Natural killer cell treated with Interleukin-12 subunit alpha and Interleukin-12 subunit beta and Interleukin-15 and Interleukin-18, amount 100 ng/mL, for 72 hours (primary cell): ENCODE measurements around the gene SARM1. TPM values are rescaled to one million over a fixed set of nuclear protein-coding genes. Genes with fewer than 3 reads are reported as not detected.

ENCODE experiments used
- ATAC-seq, 2 donors: fragments of 150-1000 bp; cut with Tn5 transposase in 1 of 2; sonication (Bioruptor Pico), chemical (Tn5 transposase) in 1 of 2; 2 replicates each; pipeline ENCODE4 v1.10.0; 2021
- DNase-seq: peaks from one replicate; pipeline ENCODE4 v3.0.0; 2022; ENCODE audit warnings: low spot score
- H3K27ac Mint-ChIP-seq, 2 donors: 1 replicate in 1 of 2; 2 replicates in 1 of 2; pipeline ENCODE4 v1.8.0; 2022; ENCODE audit warnings: mixed read lengths in 2 of 2, mild to moderate bottlenecking in 1 of 2, moderate library complexity in 1 of 2
- H3K27me3 Mint-ChIP-seq, 2 donors: 1 replicate in 1 of 2; 2 replicates in 1 of 2; pipeline ENCODE4 v1.8.0; 2022; ENCODE audit warnings: mixed read lengths in 2 of 2
- H3K36me3 Mint-ChIP-seq: one replicate; pipeline ENCODE4 v1.8.0; 2022; ENCODE audit warnings: mixed read lengths
- H3K4me1 Mint-ChIP-seq, 2 donors: 1 replicate in 1 of 2; 2 replicates in 1 of 2; pipeline ENCODE4 v1.8.0; 2022; ENCODE audit warnings: low read depth in 2 of 2, mixed read lengths in 2 of 2, mild to moderate bottlenecking in 1 of 2
- H3K4me3 Mint-ChIP-seq: one replicate; pipeline ENCODE4 v1.8.0; 2022; ENCODE audit warnings: mixed read lengths
- H3K9me3 Mint-ChIP-seq: 2 replicates; pipeline ENCODE4 v1.8.0; 2022; ENCODE audit warnings: mixed read lengths
- total RNA-seq, 2 donors: library from RNA; stranded (reverse); gene quantifications; one replicate each; pipeline ENCODE4 v1.2.3, GENCODE V29; 2022

The SARM1 gene
- total RNA-seq, 2 donors from 2014 or later: 29.4 to 46.2 TPM

DNA sequence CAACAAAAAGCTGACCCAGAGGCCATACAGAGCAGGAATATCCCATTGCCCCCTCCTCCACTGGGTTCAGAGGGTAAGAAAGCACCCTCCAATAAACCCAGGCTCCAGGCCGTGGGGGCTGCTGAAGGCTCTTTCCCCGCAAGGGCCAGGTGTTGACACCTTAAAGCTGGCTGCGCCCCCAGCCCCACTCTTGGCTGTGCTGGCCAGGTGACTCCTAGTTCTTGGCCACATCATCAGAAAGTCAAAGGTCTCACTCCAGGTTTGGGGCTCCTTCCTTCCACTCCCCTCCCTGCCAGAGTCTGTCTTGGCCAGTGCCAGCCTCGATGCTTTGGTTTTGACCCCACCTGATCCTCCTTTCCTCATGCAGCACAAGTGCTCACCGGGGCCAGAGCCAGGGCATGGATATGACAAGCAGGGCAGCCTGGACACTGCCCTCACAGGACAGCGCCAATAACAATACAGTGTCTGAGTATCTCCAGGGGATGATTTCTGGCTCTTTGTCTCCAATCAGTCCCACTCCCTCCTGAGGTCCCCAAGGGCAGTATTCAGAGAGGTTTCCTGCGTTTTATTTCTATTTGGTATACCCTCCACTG lies 26.3 kb downstream of the SARM1 start:
- no peak for ATAC-seq
- H3K9me3 Mint-ChIP-seq: no peaks in the 10 kb centered on the region
- no peaks in the 10 kb centered on the region for H3K36me3 Mint-ChIP-seq
- H3K4me3 Mint-ChIP-seq: no peak overlapping the region
- H3K27ac Mint-ChIP-seq: peak overlapping the region in 1 of 2 donors; percentile 33
- DNase-seq: no peak
- H3K27me3 Mint-ChIP-seq: no peaks in the 10 kb centered on the region
- peaks cover 0 to 4% of the 10 kb centered on the region in 2 donors for H3K4me1 Mint-ChIP-seq

- no peaks in the 10 kb centered on the region for H3K27me3 Mint-ChIP-seq
- no peak overlapping the region for H3K4me3 Mint-ChIP-seq
- peak overlapping the region in 1 of 2 donors; percentile 33 for H3K27ac Mint-ChIP-seq
- DNase-seq (no peak), ATAC-seq (no peak)
- H3K4me1 Mint-ChIP-seq: peaks cover 0 to 4% of the 10 kb centered on the region in 2 donors
- H3K9me3 Mint-ChIP-seq: no peaks in the 10 kb centered on the region
- no peaks in the 10 kb centered on the region for H3K36me3 Mint-ChIP-seq
Measured at GRCh38 chr17:28398280-28398981, 26.9 kb downstream of the SARM1 start.

- no peaks in the 10 kb centered on the region for H3K9me3 Mint-ChIP-seq
- H3K4me3 Mint-ChIP-seq: no peak overlapping the region
- no peaks in the 10 kb centered on the region for H3K4me1 Mint-ChIP-seq
- no peaks in the 10 kb centered on the region for H3K27me3 Mint-ChIP-seq
- ATAC-seq: no peak
- H3K27ac Mint-ChIP-seq: no peak overlapping the region
- no peak for DNase-seq
- no peaks in the 10 kb centered on the region for H3K36me3 Mint-ChIP-seq
Measured at GRCh38 chr17:28399808-28400207, 28.3 kb downstream of the SARM1 start.

DNA sequence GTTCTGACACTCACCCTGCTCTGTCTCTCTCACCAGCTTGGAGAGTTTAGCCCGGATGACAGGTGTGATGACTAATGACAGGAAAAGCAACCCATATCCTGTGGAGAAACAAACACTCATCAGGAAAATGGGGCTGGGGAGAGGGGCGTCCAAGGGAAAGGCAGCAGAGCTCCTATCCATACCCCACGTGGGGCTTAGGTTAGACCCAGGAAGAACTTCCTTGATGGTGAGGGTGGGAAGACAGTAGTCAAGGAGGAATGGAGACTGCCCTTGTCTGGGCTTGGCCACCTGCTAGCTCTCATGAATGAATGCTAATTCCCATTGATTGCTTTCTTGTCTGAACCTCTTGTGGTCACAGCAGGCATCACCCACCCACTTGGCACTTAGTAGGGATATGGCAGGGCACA lies 30.7 kb downstream of the SARM1 start:
- ATAC-seq (no peak), DNase-seq (peak; percentile 37)
- Mint-ChIP-seq H3K4me1 (peaks cover 0 to 3% of the 10 kb centered on the region in 2 donors), H3K4me3 (no peak overlapping the region), H3K36me3 (no peaks in the 10 kb centered on the region), H3K27me3 (no peaks in the 10 kb centered on the region), H3K9me3 (no peaks in the 10 kb centered on the region), H3K27ac (no peak overlapping the region)

GRCh38 chr17:28402844-28403243 lies 31.4 kb downstream of the SARM1 start:
- H3K4me3 Mint-ChIP-seq: no peak overlapping the region
- no peak overlapping the region for H3K27ac Mint-ChIP-seq
- ATAC-seq (no peak), DNase-seq (peak; percentile 34)
- H3K4me1 Mint-ChIP-seq: peaks cover 0 to 3% of the 10 kb centered on the region in 2 donors
- H3K27me3 Mint-ChIP-seq: no peaks in the 10 kb centered on the region
- no peaks in the 10 kb centered on the region for H3K36me3 Mint-ChIP-seq
- H3K9me3 Mint-ChIP-seq: no peaks in the 10 kb centered on the region

GRCh38 chr17:28404007-28404406 lies 32.5 kb downstream of the SARM1 start:
- Mint-ChIP-seq H3K27ac (no peak overlapping the region), H3K36me3 (no peaks in the 10 kb centered on the region), H3K4me1 (peaks cover 0 to 3% of the 10 kb centered on the region in 2 donors), H3K27me3 (peaks cover 7% of the 10 kb centered on the region in 2 donors), H3K9me3 (no peaks in the 10 kb centered on the region), H3K4me3 (peak overlapping the region; percentile 43)
- DNase-seq: no peak
- no peak for ATAC-seq

- Mint-ChIP-seq H3K9me3 (no peaks in the 10 kb centered on the region), H3K27me3 (peaks cover 7 to 8% of the 10 kb centered on the region in 2 donors), H3K27ac (no peak overlapping the region), H3K4me1 (peaks cover 0 to 3% of the 10 kb centered on the region in 2 donors), H3K4me3 (peak overlapping the region; percentile 43), H3K36me3 (no peaks in the 10 kb centered on the region)
- no peak for DNase-seq
- ATAC-seq: no peak
Measured at GRCh38 chr17:28404461-28404811, 32.9 kb downstream of the SARM1 start.

GRCh38 chr17:28404812-28405570 lies 33.5 kb downstream of the SARM1 start:
- H3K4me1 Mint-ChIP-seq: peaks cover 0 to 3% of the 10 kb centered on the region in 2 donors
- ATAC-seq: no peak
- H3K4me3 Mint-ChIP-seq: peak overlapping the region; percentile 71
- no peak for DNase-seq
- H3K36me3 Mint-ChIP-seq: no peaks in the 10 kb centered on the region
- H3K27ac Mint-ChIP-seq: no peak overlapping the region
- peaks cover 7 to 10% of the 10 kb centered on the region in 2 donors for H3K27me3 Mint-ChIP-seq
- no peaks in the 10 kb centered on the region for H3K9me3 Mint-ChIP-seq

DNA sequence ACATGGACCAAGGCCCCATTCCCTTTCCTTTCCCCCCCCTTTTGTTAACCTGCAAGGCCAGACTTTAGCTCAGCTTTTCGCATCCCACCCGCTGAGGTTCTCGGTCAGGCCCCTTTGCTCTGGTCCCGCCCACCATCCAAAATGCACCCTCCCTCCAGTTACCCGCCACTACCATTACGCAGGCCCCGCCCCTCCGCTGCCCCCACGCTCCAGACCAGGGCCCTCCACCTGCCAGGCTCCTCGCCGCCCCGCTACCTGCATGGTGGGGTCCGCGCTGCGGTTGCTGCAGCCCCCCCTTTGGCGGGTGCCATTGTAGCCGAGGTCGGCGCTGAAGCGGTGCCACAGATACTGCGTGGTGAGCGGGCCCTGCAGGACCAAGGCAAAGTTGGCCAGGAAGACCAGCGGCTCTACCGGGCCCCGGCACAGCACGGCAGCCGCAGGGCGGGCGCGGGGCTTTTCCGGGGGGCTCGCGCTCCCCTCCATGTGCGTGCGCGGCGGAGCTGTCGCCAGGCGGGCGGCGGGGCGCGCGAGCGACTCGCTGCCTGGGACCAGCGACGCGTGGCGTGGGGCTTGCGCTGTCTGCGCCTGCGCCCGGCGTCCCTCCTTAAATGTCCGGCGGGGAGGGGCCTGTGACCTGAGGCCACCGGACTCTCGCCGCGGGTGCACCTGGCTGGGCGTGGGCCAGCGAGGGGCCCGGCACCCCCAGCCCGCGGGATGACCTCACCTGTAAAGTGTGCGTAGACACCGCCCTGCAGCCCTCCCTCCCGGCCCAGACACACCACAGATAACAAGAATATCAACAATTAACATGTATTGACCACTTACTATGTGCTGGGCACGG lies 34.4 kb downstream of the SARM1 start, which contains the start of gene SLC46A1:
Gene SLC46A1, minus strand, starts transcription at position 581 of the 841 bp plus-strand sequence. Its CDS starts 98 bp downstream, at position 483.
- no peaks in the 10 kb centered on the region for H3K36me3 Mint-ChIP-seq
- ATAC-seq: peak; percentile 84 to 86
- peak within 1 kb of the TSS; percentile 71 for H3K4me3 Mint-ChIP-seq
- H3K4me1 Mint-ChIP-seq: peaks cover 0 to 3% of the 10 kb centered on the region in 2 donors
- DNase-seq: peak; percentile 69
- no peak within 1 kb of the TSS for H3K27ac Mint-ChIP-seq
- H3K27me3 Mint-ChIP-seq: peaks cover 7 to 12% of the 10 kb centered on the region in 2 donors
- H3K9me3 Mint-ChIP-seq: no peaks in the 10 kb centered on the region

DNA sequence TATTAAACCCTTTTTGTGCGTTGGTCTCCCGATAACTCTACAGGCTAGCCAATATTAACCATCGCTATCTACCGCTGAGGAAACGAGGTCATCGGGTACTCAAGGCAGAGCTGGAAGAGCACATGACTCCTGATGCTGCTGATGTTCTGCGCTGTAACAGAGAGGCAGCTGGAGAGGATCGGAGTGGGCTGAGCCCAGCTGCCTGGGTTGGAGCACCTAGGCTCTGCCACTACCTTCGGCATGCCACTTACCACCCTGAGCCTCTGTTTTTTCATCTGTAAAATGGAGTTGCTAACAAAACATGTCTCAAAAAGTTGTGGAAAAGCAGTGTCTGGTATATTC lies 35.0 kb downstream of the SARM1 start:
- peak in 1 of 2 donors; percentile 13 for ATAC-seq
- H3K9me3 Mint-ChIP-seq: no peaks in the 10 kb centered on the region
- no peaks in the 10 kb centered on the region for H3K36me3 Mint-ChIP-seq
- peaks cover 0 to 3% of the 10 kb centered on the region in 2 donors for H3K4me1 Mint-ChIP-seq
- H3K4me3 Mint-ChIP-seq: peak overlapping the region; percentile 70
- DNase-seq: no peak
- peaks cover 7 to 12% of the 10 kb centered on the region in 2 donors for H3K27me3 Mint-ChIP-seq
- no peak overlapping the region for H3K27ac Mint-ChIP-seq

- DNase-seq (no peak), ATAC-seq (no peak)
- H3K27ac Mint-ChIP-seq: no peak overlapping the region
- H3K27me3 Mint-ChIP-seq: peaks cover 7 to 12% of the 10 kb centered on the region in 2 donors
- H3K9me3 Mint-ChIP-seq: no peaks in the 10 kb centered on the region
- no peaks in the 10 kb centered on the region for H3K36me3 Mint-ChIP-seq
- no peak overlapping the region for H3K4me3 Mint-ChIP-seq
- H3K4me1 Mint-ChIP-seq: peaks cover 0 to 3% of the 10 kb centered on the region in 2 donors
Measured at GRCh38 chr17:28407130-28407973, 35.9 kb downstream of the SARM1 start.

DNA sequence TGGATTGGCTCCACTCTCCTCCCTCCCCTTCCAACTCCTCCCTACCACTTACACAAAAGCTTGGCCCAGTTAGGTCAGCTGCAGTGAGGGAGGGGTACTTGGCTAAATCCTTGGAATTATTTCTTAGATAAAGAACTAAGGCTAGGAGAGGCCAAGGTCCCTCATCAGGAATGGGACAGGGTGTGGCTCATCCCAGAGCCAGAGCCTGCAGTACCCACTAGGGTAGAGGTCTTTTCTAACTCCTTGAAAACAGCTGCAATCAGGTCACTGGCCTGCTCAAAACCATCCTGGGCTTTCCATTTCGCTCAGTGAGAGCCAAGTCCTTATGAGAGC lies 36.4 kb downstream of the SARM1 start:
- Mint-ChIP-seq H3K36me3 (no peaks in the 10 kb centered on the region), H3K4me1 (peaks cover 0 to 3% of the 10 kb centered on the region in 2 donors), H3K9me3 (no peaks in the 10 kb centered on the region), H3K4me3 (no peak overlapping the region), H3K27me3 (peaks cover 7 to 14% of the 10 kb centered on the region in 2 donors), H3K27ac (no peak overlapping the region)
- DNase-seq: no peak
- no peak for ATAC-seq

DNA sequence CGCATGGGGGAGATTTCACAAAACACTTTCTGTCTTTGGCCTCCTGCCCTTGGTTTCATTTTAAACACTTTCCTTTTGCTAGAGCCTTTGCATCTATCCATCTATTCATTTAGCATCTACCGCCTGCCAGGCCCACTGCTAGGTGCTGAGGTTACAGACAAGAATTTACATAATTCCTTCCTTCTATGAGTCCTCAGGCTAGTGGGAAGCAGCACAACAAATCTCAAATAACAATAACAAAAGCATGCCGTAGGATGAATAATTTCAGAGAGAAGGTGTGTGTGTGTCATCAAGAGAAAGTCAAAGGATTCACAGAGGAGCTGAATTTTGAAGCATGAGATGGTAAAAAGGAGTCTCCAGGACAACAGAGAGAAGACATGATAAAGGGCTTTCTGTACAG lies 40.6 kb downstream of the SARM1 start:
- no peak for ATAC-seq
- no peak for DNase-seq
- peaks cover 7 to 21% of the 10 kb centered on the region in 2 donors for H3K27me3 Mint-ChIP-seq
- no peak overlapping the region for H3K27ac Mint-ChIP-seq
- no peaks in the 10 kb centered on the region for H3K36me3 Mint-ChIP-seq
- no peak overlapping the region for H3K4me3 Mint-ChIP-seq
- H3K9me3 Mint-ChIP-seq: no peaks in the 10 kb centered on the region
- peaks cover 6% of the 10 kb centered on the region in 2 donors for H3K4me1 Mint-ChIP-seq
